HCT116 (cell line): ENCODE data around the gene PRR9. TPM values are rescaled to one million over a fixed set of nuclear protein-coding genes. Genes with fewer than 3 reads are reported as not detected.

Experiments
- ATAC-seq: fragments of 200-7000 bp; cut with Tn5 transposase; 2 replicates; pipeline ENCODE4 v1.9.1; 2020; ENCODE audit warnings: mild to moderate bottlenecking, moderate library complexity
- BruUV-seq: library from RNA; stranded (reverse); fragments of 400-500 nt; replicated peaks from 2 replicates; lab custom pipeline; 2021; lab: Mats Ljungman, UMichigan
- CTCF ChIA-PET: fragments of 300-600 bp; sonication (Branson Sonifier 250); formaldehyde crosslinking; loops from one replicate; lab custom pipeline; 2021; ENCODE audit warnings: antibody characterized with exemption; lab: Charles Lee
- POLR2A ChIA-PET: fragments of 300-600, 350-600 bp; sonication (Branson Sonifier 250); formaldehyde crosslinking; loops from one replicate; lab custom pipeline; 2021; ENCODE audit warnings: antibody characterized with exemption; lab: Charles Lee
- RAD21 ChIA-PET, 2 experiments: fragments of 300-600 bp; sonication (Branson Sonifier 250); formaldehyde crosslinking; loops; one replicate each; lab custom pipeline; 2023; ENCODE audit warnings: low total read pairs in 2 of 2; ENCODE audit not compliant: uncharacterized antibody in 2 of 2, unreplicated experiment in 2 of 2, low non-redundant PET in 1 of 2; lab: Charles Lee
- DNase-seq: peaks from one replicate; pipeline ENCODE4 v3.0.0-alpha.2; 2010; ENCODE audit warnings: low read depth, low spot score
- H2AFZ ChIP-seq: fragments of 200-600 bp; shearing (Covaris generic), sonication (generic); 2 replicates; pipeline ENCODE4 v1.6.1; 2017; ENCODE audit warnings: low read depth, mixed run types, mixed read lengths, antibody characterized with exemption, low read length; ENCODE audit not compliant: poor library complexity, severe bottlenecking
- H3K27ac ChIP-seq: 2 replicates; pipeline ENCODE4 v1.5.1; 2012; ENCODE audit warnings: low read depth, low read length
- H3K27me3 ChIP-seq: fragments of 200-600 bp; sonication (generic); 2 replicates; pipeline ENCODE4 v1.6.1; 2016; ENCODE audit warnings: mixed run types, low read length, mixed read lengths; ENCODE audit not compliant: insufficient read depth
- H3K36me3 ChIP-seq, 2 experiments: fragments of 200-500 bp in 1 of 2; fragments of 200-600 bp in 1 of 2; sonication (Bioruptor generic) in 1 of 2; sonication (generic) in 1 of 2; 2 replicates each; pipeline versions ENCODE4 v1.5.1 to v1.6.1; 2014 to 2016; ENCODE audit warnings: low read length in 2 of 2, inconsistent platforms in 1 of 2, mixed read lengths in 1 of 2, mixed run types in 1 of 2; ENCODE audit not compliant: insufficient read depth in 2 of 2, control insufficient read depth in 1 of 2
- H3K4me1 ChIP-seq, 2 experiments: fragments of 200-600 bp in 1 of 2; sonication (generic) in 1 of 2; 2 replicates each; pipeline versions ENCODE4 v1.5.1 to v1.6.1; 2012 to 2017; ENCODE audit warnings: low read length in 2 of 2, inconsistent platforms in 1 of 2, mild to moderate bottlenecking in 1 of 2, mixed read lengths in 1 of 2, mixed run types in 1 of 2, moderate library complexity in 1 of 2; ENCODE audit not compliant: insufficient read depth in 2 of 2, control insufficient read depth in 1 of 2
- H3K4me2 ChIP-seq: fragments of 200-600 bp; sonication (generic); 2 replicates; pipeline ENCODE4 v1.6.1; 2017; ENCODE audit warnings: mixed run types, low read length, mixed read lengths
- H3K4me3 ChIP-seq, 2 experiments: fragments of 200-600 bp in 1 of 2; sonication (generic) in 1 of 2; replicated peaks in 1 of 2; 2 replicates each; pipeline ENCODE4 v1.5.1; 2011 to 2016; ENCODE audit warnings: low read length in 2 of 2, control low read depth in 1 of 2, low read depth in 1 of 2, mild to moderate bottlenecking in 1 of 2, mixed read lengths in 1 of 2, mixed run types in 1 of 2
- H3K79me2 ChIP-seq: fragments of 200-600 bp; sonication (generic); 2 replicates; pipeline ENCODE4 v1.6.1; 2017; ENCODE audit warnings: mild to moderate bottlenecking, mixed run types, low read length, moderate library complexity, mixed read lengths; ENCODE audit not compliant: insufficient read depth
- H3K9ac ChIP-seq: fragments of 200-600 bp; sonication (generic); 2 replicates; pipeline ENCODE4 v1.6.1; 2016; ENCODE audit warnings: low read length, mixed read lengths
- H3K9me2 ChIP-seq: fragments of 200-600 bp; sonication (generic), shearing (Covaris generic); 2 replicates; pipeline ENCODE4 v1.6.1; 2017; ENCODE audit warnings: mixed run types, mild to moderate bottlenecking, moderate library complexity; ENCODE audit not compliant: insufficient read depth
- H3K9me3 ChIP-seq, 2 experiments: fragments of 200-500 bp in 1 of 2; fragments of 200-600 bp in 1 of 2; sonication (Bioruptor generic) in 1 of 2; sonication (generic) in 1 of 2; 2 replicates each; pipeline ENCODE4 v1.6.1; 2014 to 2017; ENCODE audit warnings: low read length in 2 of 2, mixed read lengths in 2 of 2, inconsistent platforms in 1 of 2, low read depth in 1 of 2, mild to moderate bottlenecking in 1 of 2, mixed run types in 1 of 2, moderate library complexity in 1 of 2; ENCODE audit not compliant: control insufficient read depth in 1 of 2, insufficient read depth in 1 of 2
- H4K20me1 ChIP-seq: fragments of 200-600 bp; sonication (generic), shearing (Covaris generic); 2 replicates; pipeline ENCODE4 v1.6.1; 2017; ENCODE audit warnings: mixed run types, mild to moderate bottlenecking, moderate library complexity; ENCODE audit not compliant: insufficient read depth
- ATF3 ChIP-seq: IDR thresholded peaks from 2 replicates; pipeline ENCODE4 v1.6.1; 2012
- CTCF ChIP-seq, 3 experiments: fragments of 200-600 bp in 1 of 3; sonication (generic) in 1 of 3; IDR thresholded peaks in 2 of 3; conservative IDR thresholded peaks in 1 of 3; 2 replicates each; pipeline ENCODE4 v1.5.1; 2012 to 2017; ENCODE audit warnings: low read depth in 2 of 3, low read length in 2 of 3, antibody characterized with exemption in 1 of 3, borderline replicate concordance in 1 of 3, control low read depth in 1 of 3, mild to moderate bottlenecking in 1 of 3, mixed read lengths in 1 of 3, mixed run types in 1 of 3, moderate library complexity in 1 of 3; ENCODE audit not compliant: insufficient read depth in 1 of 3
- EGR1 ChIP-seq: IDR thresholded peaks from 2 replicates; pipeline ENCODE4 v1.6.1; 2012; ENCODE audit warnings: low read depth
- ELF1 ChIP-seq: IDR thresholded peaks from 2 replicates; pipeline ENCODE4 v1.6.1; 2012; ENCODE audit warnings: low read depth, borderline replicate concordance
- FOSL1 ChIP-seq: IDR thresholded peaks from 2 replicates; pipeline ENCODE4 v1.6.1; 2012; ENCODE audit warnings: low read depth
- MAX ChIP-seq: IDR thresholded peaks from 2 replicates; pipeline ENCODE4 v1.6.1; 2012
- POLR2A ChIP-seq: IDR thresholded peaks from 2 replicates; pipeline ENCODE4 v1.7.0; 2011; ENCODE audit warnings: borderline replicate concordance; ENCODE audit not compliant: insufficient read depth, insufficient read length; ENCODE audit errors: extremely low read depth
- RAD21 ChIP-seq: IDR thresholded peaks from 2 replicates; pipeline ENCODE4 v1.6.1; 2012; ENCODE audit warnings: low read depth, mild to moderate bottlenecking
- SIN3A ChIP-seq: IDR thresholded peaks from 2 replicates; pipeline ENCODE4 v1.6.1; 2012; ENCODE audit warnings: low read depth
- SP1 ChIP-seq: IDR thresholded peaks from 2 replicates; pipeline ENCODE4 v1.6.1; 2012; ENCODE audit warnings: low read depth
- intact Hi-C: fragments of 100-400 bp; cut with micrococcal nuclease; formaldehyde crosslinking; loops from 2 replicates; pipeline ENCODE4 v1.10.0; 2022
- total RNA-seq: library from RNA; stranded (reverse); gene quantifications from one replicate; pipeline ENCODE4 v1.2.1, GENCODE V29; 2021; ENCODE audit not compliant: unreplicated experiment

PRR9 gene
- total RNA-seq, 1 experiment from 2014 or later = not detected

GRCh38 chr1:153228491-153228890 lies 11.1 kb downstream of the PRR9 start:
- no peak for DNase-seq
- ChIA-PET POLR2A (no interaction called here), RAD21 (no interaction called here)

More at GRCh38 chr1:153228491-153228890, 11.1 kb downstream of the PRR9 start:
- intact Hi-C loops = no loop called here
- Histone ChIP-seq H3K9ac (no peak overlapping the region), H3K27me3 (peaks cover 5% of the 10 kb centered on the region; the same call in 1 of the 2 replicates), H3K4me2 (no peak overlapping the region), H3K27ac (no peak overlapping the region), H3K4me1 (no peaks in the 10 kb centered on the region), H3K36me3 (no peaks in the 10 kb centered on the region), H2AFZ (no peak overlapping the region), H3K79me2 (no peaks in the 10 kb centered on the region), H3K9me2 (no peaks in the 10 kb centered on the region), H3K4me3 (no peak overlapping the region), H3K9me3 (no peaks in the 10 kb centered on the region), H4K20me1 (no peaks in the 10 kb centered on the region)
- CTCF ChIA-PET = interaction anchor here (1.0 to 2.4 kb wide), 5 partner anchors 9 to 358 kb away, joined by 3 to 8 read pairs (median 4); no protein-coding TSS in a partner anchor
- ATAC-seq = no peak
- BruUV-seq = no TSS peak
- TF ChIP-seq MAX (no peak), SP1 (no peak), CTCF (IDR thresholded peaks at IDR 0.05 in 2 of 3, conservative IDR thresholded peaks at IDR 0.05 in 1 of 3; ENCODE audit: borderline replicate concordance in 1 of 3, insufficient read depth in 1 of 3, low read depth in 2 of 3, low read length in 2 of 3) (no peak), SIN3A (no peak), RAD21 (no peak), ATF3 (no peak), FOSL1 (no peak), POLR2A (no peak), EGR1 (no peak), ELF1 (no peak)
